ENCODE results near the gene BNIP2.
"Not testable (repeated sequence)": the region's sequence is repeated elsewhere in the genome, so short reads cannot be mapped to it uniquely, and the experiment has no call there.

The BNIP2 gene

GRCh38 chr15:59686389-59686788 lies 2.7 kb downstream of the BNIP2 start:
- peak; percentile 90 for DNase-seq

GRCh38 chr15:59685737-59686297 lies 3.3 kb downstream of the BNIP2 start:
- DNase-seq = peak; percentile 29

- DNase-seq = no peak
Measured at GRCh38 chr15:59680870-59681269, 8.2 kb downstream of the BNIP2 start.

- no peak for DNase-seq
Measured at GRCh38 chr15:59680346-59680745, 8.8 kb downstream of the BNIP2 start.

GRCh38 chr15:59678620-59679019 lies 10.5 kb downstream of the BNIP2 start:
- DNase-seq = no peak

- no peak for DNase-seq
Measured at GRCh38 chr15:59678172-59678571, 10.9 kb downstream of the BNIP2 start.

- no peak for DNase-seq
Measured at GRCh38 chr15:59676565-59676964, 12.6 kb downstream of the BNIP2 start.

- DNase-seq = no peak
Measured at GRCh38 chr15:59674361-59674877, 14.7 kb downstream of the BNIP2 start.

- DNase-seq = no peak
Measured at GRCh38 chr15:59668556-59668955, 20.6 kb downstream of the BNIP2 start.

- no peak for DNase-seq
Measured at GRCh38 chr15:59662260-59662659, 26.9 kb downstream of the BNIP2 start.

GRCh38 chr15:59659366-59659765 lies 29.8 kb downstream of the BNIP2 start:
- DNase-seq = no peak

- DNase-seq = no peak
Measured at GRCh38 chr15:59657635-59658125, 31.4 kb downstream of the BNIP2 start.

GRCh38 chr15:59656897-59657634 lies 32.1 kb downstream of the BNIP2 start, which contains the start of gene GTF2A2:
Gene GTF2A2 (minus strand): TSS chr15:59657515. CDS start chr15:59652277, 5,238 bp downstream.
- peak; percentile 95 for DNase-seq

- peak; percentile 64 for DNase-seq
Measured at GRCh38 chr15:59654046-59654445, 35.1 kb downstream of the BNIP2 start.

GRCh38 chr15:59649603-59650002 lies 39.5 kb downstream of the BNIP2 start:
- DNase-seq = no peak

- no peak for DNase-seq
Measured at GRCh38 chr15:59647085-59647484, 42.0 kb downstream of the BNIP2 start.

GRCh38 chr15:59646277-59646676 lies 42.8 kb downstream of the BNIP2 start:
- no peak for DNase-seq

GRCh38 chr15:59645812-59646211 lies 43.3 kb downstream of the BNIP2 start:
- not testable (repeated sequence) for DNase-seq

- DNase-seq = peak; percentile 15
Measured at GRCh38 chr15:59644756-59645155, 44.4 kb downstream of the BNIP2 start.

GRCh38 chr15:59642351-59642750 lies 46.8 kb downstream of the BNIP2 start:
- DNase-seq = no peak

GRCh38 chr15:59637507-59637906 lies 51.6 kb downstream of the BNIP2 start:
- not testable (repeated sequence) for DNase-seq

- DNase-seq = no peak
Measured at GRCh38 chr15:59636184-59636583, 52.9 kb downstream of the BNIP2 start.

- no peak for DNase-seq
Measured at GRCh38 chr15:59632714-59633113, 56.4 kb downstream of the BNIP2 start.

GRCh38 chr15:59622289-59622688 lies 66.8 kb downstream of the BNIP2 start:
- DNase-seq = peak; percentile 59
